ENCODE data around the gene MRPL17.
"Not testable (repeated sequence)": the region's sequence is repeated elsewhere in the genome, so short reads cannot be mapped to it uniquely, and the experiment has no call there.

The MRPL17 gene

GRCh38 chr11:6682936-6683861, at the start of gene MRPL17:
MRPL17 (minus strand) TSS chr11:6683340; CDS start chr11:6683296, 44 bp downstream.
- peak; percentile 79 for DNase-seq (ENCODE audit: low spot score)

- no peak for DNase-seq (ENCODE audit: low spot score)
Observed at GRCh38 chr11:6727971-6728760, 45.0 kb upstream of the MRPL17 start.

GRCh38 chr11:6725386-6725896, 42.3 kb upstream of the MRPL17 start:
- DNase-seq (ENCODE audit: low spot score): no peak

GRCh38 chr11:6724013-6724412, 40.9 kb upstream of the MRPL17 start:
- no peak for DNase-seq (ENCODE audit: low spot score)

- no peak for DNase-seq (ENCODE audit: low spot score)
Observed at GRCh38 chr11:6721343-6721742, 38.2 kb upstream of the MRPL17 start.

GRCh38 chr11:6719576-6719975, 36.4 kb upstream of the MRPL17 start:
- DNase-seq (ENCODE audit: low spot score): no peak

GRCh38 chr11:6717426-6717825, 34.3 kb upstream of the MRPL17 start:
- DNase-seq (ENCODE audit: low spot score): no peak

- not testable (repeated sequence) for DNase-seq (ENCODE audit: low spot score)
Observed at GRCh38 chr11:6711552-6711951, 28.4 kb upstream of the MRPL17 start.

GRCh38 chr11:6708876-6709275, 25.7 kb upstream of the MRPL17 start:
- DNase-seq (ENCODE audit: low spot score): no peak

GRCh38 chr11:6705905-6706535, 22.9 kb upstream of the MRPL17 start:
- DNase-seq (ENCODE audit: low spot score): peak; percentile 14

- DNase-seq (ENCODE audit: low spot score): peak; percentile 32
Observed at GRCh38 chr11:6703247-6704063, 20.3 kb upstream of the MRPL17 start.

GRCh38 chr11:6701955-6702354, 18.8 kb upstream of the MRPL17 start:
- not testable (repeated sequence) for DNase-seq (ENCODE audit: low spot score)

GRCh38 chr11:6695377-6695776, 12.2 kb upstream of the MRPL17 start:
- no peak for DNase-seq (ENCODE audit: low spot score)

GRCh38 chr11:6694229-6694535, 11.0 kb upstream of the MRPL17 start:
- DNase-seq (ENCODE audit: low spot score): no peak

GRCh38 chr11:6693342-6694228, 10.4 kb upstream of the MRPL17 start:
- no peak for DNase-seq (ENCODE audit: low spot score)

GRCh38 chr11:6692128-6692527, 9.0 kb upstream of the MRPL17 start:
- DNase-seq (ENCODE audit: low spot score): no peak

GRCh38 chr11:6690431-6691132, 7.4 kb upstream of the MRPL17 start:
- not testable (repeated sequence) for DNase-seq (ENCODE audit: low spot score)

- no peak for DNase-seq (ENCODE audit: low spot score)
Observed at GRCh38 chr11:6687876-6688275, 4.7 kb upstream of the MRPL17 start.

GRCh38 chr11:6686006-6686405, 2.9 kb upstream of the MRPL17 start:
- no peak for DNase-seq (ENCODE audit: low spot score)

- not testable (repeated sequence) for DNase-seq (ENCODE audit: low spot score)
Observed at GRCh38 chr11:6684068-6684467, 928 bp upstream of the MRPL17 start.

Data from HuH-7.5 (cell line).